GM18873 (cell line): ENCODE data around the gene RELN.
"Not testable (repeated sequence)": the region's sequence is repeated elsewhere in the genome, so short reads cannot be mapped to it uniquely, and the experiment has no call there.

ENCODE experiments used
- ATAC-seq: cut with Tn5 transposase; IDR thresholded peaks from one replicate; pipeline ENCODE4 v1.9.1; 2021; ENCODE audit warnings: mild to moderate bottlenecking, moderate library complexity, moderate number of reproducible peaks; ENCODE audit not compliant: unreplicated experiment, low FRiP score

The RELN gene

DNA sequence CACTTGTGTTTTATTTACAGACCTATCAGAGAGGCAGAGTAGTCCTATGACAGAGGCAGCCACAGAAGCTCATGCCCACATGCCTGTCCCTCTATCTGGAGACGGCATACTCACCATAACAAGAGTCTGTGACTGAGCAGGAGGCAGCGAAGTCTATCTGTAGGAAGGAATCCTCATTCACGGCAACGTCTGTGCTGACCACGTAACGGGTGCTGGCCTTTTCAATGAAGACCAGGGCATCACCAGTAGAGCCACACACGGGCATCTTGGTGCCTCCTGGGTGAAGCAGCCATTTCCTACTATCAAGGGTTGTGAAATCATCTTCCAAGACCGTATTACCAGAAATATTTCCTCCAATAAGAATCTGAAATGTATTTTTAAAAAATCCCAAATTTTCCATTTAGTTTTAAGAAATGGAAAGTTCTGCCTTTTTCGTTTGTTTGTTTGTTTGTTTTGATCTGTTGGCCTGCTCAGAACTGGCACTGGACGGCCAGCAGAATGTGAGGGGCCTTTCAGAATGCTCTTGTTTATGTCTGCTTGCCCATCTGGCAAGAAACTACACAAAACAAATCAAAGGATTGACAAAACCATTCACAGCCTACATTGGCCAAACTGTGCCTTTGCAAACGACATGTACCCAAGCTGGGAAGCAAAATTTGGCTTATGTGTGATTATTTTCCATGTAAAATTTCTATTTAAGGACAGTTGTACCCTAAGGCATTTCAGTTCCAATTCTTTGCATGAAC, 450.3 kb downstream of the RELN start:
- no peak for ATAC-seq

DNA sequence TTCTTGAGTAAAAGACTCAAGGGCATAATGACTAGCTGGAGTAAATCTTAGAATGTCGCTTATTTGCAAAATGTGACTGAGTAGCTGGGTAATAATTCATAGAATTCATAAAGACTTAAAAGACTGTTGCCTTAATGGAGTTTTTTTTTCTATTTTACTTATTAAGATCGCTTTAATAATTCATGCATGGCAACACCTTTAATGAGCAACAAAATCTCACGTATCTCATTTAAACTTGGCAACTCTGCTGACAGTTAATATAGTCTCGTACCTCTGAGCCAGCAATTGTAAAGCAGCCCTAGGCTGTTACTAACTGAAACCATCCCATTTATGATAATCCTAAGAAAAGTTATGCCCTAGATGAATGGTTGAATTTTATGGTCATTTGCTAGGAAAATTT, 455.7 kb downstream of the RELN start:
- no peak for ATAC-seq

DNA sequence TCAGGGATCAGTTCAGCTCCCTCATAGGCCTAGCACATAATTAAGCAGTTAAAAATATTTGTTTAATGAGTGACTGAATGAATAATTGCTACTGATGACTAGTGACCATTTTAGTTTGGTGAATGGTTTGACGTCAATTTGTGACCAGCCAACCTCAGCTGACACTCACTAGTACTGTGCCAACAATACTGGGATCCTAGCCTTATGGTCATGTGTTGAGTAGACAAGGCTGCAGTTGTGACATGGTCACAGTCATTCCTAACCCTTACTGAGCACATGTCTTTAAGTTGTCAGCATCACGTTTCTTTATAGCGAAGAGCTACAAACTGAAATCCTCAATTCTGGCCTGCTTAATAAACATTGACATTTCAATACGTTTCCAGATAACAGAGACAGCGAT, 456.5 kb downstream of the RELN start:
- ATAC-seq = no peak

DNA sequence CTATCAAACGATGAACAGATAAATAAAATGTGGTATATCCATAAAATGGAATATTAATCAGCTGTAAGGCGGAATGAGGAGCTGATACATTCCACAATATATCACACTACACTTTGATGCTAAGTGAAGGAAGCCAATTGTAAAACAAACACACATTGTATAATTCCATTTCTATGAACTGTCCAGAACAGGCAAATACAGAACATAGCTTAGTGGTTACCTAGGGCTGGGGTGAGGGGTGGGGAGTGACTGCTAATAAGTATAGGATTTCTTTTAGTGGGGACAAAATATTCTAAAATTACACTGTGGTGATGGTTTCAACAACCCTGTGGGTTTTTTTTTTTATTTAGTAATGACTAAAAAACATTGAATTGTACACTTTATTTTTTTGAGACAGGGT, 461.3 kb downstream of the RELN start:
- no peak for ATAC-seq

DNA sequence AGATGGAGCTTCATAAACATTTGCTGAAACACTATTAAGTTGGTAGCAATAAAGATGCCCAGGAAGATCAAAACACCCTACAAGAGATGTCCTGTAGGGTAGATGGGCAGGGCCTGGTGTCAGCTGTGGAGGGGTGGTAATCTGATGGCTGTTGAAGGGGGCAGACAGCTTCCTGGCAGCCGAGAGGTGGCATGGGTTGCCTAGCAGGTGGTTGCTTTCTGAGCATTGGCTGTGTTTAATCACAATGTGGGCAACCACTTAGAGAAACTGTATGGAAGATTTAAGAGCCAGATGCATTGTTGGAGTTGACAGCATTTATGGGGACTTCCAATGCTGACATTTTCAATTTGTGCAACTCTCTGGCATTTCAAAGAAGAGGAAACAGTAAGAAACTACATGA, 463.5 kb downstream of the RELN start:
- no peak for ATAC-seq

DNA sequence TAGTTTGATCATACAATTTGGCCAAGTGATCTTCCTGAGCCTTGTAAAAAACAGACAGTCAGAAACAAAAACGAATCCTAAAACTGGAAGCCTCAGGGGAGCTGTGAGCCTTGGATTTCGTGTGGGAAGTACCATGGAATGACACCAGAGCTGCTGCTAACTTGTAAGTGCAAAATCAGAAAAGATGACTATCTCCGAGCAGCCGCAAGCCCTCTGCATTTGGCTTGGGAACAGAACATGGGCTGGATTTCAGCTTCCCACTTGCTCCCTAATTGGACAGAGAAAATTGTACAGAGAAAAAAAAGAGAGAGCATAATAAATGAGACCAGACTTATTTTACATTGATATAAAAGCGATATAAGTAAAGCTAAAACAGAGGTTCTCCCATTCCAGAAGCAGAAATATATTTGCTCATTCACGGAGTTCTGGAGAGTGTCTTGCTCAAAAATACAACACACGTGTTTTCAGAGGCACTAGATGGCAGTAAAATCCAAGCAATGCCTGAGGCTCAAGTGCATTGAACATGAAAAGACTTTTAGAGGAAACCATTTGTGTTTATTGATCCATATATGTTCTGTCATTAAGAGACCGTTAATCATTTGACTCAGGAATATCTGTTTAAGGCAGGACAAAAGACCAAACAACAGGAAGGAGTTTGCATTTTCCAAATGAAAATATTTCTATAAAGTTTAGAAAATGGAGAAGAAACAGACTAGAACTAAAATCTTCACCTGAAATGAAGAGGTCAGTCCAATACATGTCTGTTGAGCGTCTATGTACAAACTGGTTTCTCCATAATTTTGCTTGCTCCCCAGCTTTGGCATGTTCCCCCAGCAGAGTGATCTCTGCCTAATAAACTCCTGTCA, 465.2 kb downstream of the RELN start:
- no peak for ATAC-seq

DNA sequence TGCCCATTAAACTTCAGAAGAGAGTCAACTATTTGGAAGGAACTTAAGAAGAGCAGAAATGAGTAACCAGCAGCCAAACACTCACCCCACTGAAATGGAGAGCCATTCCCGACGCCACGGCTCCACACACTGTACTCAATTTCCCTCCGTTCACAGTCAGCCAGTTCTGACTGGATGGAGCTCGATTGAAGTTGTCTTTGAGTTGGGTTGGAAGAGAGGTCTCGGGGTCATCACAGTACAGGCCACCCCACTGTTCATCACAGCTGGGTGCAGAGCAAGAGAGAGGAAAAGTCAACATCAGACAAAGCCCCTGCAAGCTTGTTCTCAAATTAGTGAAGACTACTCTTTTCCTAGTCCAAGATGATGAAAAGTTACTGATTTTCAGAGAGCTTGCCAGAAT, 467.5 kb downstream of the RELN start:
- no peak for ATAC-seq

DNA sequence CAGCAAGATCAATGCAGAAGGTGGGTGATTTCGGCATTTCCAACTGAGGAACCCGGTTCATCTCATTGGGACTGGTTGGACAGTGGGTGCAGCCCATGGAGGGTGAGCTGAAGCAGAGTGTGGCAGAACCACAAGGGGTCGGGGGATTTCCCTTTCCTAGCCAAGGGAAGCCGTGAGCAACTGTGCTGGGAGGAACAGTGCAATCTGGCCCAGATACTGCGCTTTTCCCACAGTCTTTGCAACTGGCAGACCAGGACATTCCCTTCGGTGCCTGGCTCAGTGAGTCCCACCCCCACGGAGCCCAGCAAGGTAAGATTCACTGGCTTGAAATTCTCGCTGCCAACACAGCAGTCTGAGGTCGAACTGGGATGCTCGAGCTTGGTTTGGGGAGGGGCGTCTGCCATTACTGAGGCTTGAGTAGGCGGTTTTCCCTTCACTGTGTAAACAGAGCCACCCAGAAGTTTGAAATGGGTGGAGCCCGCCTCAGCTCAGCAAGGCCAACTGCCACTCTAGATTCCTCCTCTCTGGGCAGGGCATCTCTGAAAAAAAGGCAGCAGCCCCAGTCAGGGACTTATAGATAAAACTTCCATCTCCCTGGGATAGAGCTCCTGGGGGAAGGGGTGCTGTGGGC, 484.8 kb downstream of the RELN start:
- ATAC-seq = no peak

DNA sequence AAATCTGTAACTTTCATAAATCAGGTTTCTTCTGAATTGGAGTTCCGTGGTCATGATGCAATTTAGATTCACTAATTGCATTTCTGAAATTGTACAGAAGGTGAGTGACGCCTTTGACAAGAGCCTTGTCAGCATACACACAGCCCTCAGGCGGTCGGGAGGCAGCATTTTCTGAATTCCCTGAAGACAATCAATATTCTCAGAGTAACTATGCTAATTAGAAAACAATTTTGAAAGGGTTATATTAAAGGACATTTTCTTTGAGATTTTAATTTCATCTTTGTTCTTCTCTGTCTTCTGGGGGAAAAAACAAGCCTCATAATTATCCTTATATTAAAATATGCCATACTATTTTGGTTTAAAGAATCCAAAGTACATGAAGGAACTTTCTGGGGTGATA, 488.3 kb downstream of the RELN start:
- ATAC-seq = no peak

DNA sequence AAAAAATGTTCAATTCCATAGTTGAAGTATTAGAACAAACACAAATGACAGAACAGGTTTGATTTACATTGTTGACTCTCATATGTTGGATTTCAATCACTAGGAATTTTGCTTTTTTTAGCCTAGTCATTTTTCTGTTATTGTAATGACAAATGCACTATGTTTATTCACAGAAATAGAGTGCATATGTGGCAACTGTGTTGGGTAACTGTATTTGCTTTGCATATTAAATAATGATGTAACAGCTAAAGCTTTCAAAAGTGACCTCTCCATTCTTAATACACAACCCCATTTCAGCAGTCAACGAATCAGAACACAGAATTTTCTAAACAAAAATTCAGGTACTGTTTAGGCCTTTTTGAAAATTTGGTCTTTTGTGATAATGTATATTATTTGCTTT, 489.5 kb downstream of the RELN start:
- ATAC-seq = no peak

DNA sequence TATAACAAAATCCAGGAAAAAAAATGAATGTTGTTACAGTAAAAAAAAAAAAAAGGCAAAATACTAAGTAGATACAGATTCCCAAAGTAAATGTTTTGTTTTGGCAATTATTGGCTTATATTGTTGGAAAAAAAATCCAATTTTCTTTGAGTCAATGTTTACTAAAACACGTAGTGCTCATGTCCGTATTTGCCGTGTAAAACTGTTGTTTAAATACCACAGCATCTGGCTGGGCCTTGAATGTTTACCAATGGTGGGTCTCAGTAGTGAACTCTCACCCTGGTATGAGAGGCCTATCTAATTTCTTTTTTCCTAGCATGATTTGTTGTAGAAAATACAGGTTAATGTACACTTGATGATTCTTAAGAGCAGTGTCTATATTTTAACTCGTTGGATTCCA, 502.0 kb downstream of the RELN start:
- ATAC-seq = no peak

DNA sequence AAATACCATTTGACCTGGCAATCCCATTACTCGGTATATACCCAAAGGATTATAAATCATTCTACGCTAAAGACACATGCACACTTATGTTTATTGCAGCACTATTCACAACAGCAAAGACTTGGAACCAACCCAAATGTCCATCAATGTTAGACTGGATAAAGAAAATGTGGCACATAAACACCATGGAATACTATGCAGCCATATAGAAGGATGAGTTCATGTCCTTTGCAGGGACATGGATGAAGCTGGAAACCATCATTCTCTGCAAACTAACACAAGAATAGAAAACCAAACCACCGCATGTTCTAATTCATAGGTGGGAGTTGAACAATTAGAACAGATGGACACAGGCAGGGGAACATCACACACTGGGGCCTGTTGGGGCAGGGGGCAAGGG, 502.6 kb downstream of the RELN start:
- ATAC-seq = not testable (repeated sequence)

DNA sequence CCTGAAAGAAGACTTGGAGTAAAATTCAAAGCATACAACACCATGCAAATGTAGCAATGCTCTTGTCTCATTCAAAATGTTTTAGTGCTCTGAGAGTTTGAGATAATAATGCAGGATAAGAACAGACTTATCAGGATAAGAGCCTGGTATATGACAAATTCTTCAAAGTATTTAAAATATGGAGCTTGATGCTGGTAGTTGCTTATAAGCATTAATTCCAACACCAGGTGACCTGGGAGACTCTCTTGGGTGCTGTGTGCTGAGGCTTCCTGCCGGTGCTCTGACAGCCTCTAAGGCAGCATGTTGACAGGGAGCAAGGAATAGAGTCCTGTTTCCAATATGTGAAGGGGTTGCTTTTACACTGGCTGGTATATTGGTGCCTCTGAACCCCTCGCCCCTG, 508.7 kb downstream of the RELN start:
- no peak for ATAC-seq

DNA sequence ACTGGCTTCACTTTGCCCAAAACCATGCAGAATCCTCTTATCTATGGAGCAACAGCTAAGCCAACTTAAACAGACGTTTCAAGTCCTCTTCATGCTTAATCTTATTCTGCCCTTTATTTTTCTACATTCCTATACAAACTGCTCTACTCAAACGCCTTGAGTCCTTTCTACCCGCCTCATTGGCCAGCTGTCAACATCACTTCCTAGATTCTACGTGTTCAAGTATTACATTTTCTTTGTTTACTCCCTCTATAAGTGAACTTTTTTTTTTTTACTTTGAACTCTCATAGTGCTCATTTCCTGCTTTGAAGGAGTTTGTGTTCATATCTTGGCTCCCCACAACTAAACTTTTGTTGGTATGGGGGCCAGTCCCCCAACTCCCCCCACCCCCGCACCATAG, 514.5 kb downstream of the RELN start:
- ATAC-seq = no peak

DNA sequence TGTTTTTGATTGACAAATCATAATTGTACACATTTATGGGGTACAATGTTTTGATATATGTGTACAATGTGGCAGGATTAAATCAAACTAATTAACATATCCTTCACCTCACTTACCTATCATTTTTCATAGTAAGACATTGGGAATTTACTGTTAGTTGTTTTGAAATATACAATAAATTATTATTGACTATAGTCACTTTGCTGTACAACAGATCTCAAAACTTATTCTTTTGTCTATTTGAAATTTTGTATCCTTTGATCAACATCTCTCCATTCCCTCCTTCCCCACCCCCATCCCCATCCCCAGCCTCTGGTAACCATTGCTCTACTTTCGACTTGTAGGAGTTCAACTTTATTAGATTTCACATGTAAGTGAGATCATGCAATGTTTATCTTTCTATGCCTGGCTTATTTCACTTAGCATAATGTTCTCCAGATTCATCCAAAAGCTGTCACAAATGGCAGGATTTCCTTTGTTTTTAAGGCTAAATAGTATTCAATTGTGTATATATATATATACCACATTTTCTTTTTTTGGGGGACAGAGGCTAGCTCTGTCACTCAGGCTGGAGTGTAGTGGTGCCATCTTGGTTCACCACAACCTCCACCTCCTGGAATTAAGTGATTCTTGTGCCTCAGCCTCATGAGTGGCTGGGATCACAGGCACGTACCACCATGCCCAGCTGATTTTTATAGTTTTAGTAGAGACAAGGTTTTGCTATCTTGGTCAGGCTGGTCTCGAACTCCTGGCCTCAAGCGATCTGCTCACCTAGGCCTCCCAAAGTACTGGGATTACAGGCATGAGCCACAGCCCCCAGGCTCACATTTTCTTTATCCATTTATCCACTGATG, 520.1 kb downstream of the RELN start:
- ATAC-seq = no peak

DNA sequence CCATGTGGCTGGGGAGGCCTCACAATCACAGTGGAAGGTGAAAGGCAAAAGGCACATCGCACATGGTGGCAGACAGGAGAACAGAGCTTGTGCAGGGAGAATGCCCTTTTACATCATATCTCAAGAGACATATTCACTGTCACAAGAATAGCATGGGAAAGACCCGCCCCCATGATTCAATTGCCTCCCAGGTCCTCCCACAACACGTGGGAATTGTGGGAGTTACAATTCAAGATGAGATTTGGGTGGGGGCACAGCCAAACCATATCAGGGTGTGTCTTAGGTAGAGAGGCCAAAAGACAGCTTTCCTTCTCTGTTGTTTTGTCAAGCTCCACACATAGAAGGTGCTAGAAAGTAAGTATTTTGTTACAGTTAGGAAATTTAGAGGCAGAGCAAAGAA, 522.6 kb downstream of the RELN start:
- no peak for ATAC-seq

DNA sequence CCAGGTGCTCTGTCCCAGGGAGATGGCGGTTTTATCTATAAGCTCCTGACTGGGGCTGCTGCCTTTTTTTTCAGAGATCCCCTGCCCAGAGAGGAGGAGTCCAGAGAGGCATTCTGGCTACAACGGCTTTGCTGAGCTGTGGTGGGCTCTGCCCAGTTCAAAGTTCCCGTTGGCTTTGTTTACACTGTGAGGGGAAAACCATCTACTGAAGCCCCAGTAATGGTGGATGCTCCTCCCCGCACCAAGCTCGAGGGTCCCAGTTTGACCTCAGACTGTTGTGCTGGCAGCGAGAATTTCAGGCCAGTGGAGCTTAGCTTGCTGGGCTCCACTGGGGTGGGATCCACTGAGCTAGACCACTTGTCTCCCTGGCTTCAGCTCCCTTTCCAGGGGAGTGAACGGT, 527.1 kb downstream of the RELN start:
- no peak for ATAC-seq

DNA sequence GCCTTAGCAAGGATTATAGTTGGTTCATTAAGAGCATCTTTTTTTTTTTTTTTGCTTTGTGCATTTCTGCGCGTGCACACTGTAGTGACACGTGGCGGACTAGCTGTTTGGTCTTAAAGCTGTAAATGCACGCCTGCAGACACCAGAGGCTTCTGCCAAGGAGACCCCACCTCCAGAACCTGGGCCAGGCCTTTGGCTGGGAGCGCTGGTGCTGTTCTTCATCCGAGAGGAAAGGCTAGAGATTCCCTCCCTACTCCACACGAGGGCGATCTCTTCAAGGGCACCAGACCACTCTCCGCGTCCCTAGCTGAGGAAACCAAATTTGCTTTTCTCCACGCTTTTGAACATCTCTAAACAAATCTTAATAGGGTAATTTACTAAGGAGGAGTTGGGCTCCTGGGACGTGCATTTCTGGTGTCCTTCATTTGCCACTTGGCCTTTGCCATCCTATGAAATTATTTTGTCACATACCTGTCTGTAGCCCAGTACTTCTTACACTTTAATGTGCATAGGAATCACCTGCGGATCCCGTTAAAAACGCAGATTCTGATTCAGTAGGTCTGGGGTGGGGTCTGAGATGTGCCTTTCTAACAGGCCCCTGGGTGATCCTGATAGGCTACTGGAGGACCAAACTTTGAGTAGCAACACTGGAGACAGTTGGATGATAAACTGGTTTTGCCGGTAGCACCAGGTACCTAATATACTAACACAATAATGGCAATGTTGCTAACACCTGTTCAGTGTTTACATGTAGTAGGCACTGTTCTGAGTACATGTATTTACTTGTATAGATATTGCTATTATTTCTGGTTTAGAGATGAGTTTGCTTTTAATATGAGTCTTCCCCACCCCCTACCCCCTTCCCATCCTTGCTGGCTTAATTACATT, 542.1 kb downstream of the RELN start:
- ATAC-seq = no peak

DNA sequence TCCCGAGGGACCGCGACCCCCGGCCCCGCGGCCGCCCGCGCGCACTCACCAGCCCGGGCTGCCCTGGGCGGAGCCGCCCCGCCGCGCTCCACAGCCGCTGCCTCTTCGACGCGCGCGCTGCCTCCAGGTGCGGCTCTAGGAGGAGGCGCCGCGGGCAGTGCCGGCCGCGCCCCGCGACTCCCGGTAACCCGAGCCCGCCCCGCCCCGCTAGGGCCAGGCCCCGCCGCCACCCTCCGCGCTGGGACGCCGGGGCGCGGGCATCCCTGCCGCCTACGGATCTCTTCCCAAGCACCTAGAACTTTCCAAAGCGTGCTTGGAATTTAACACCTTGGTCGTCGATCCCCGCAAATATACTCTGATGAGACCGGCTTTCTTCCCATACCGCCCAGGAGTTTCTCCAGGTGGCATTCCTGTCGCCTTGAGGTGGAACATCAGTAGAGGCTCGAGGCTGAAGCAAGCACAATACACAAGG, 543.4 kb downstream of the RELN start, which contains the start of gene SLC26A5:
TSS of gene SLC26A5 (minus strand) at position 159 of the 472 bp plus-strand sequence. CDS start 24,693 bp downstream, outside the sequence.
- no peak for ATAC-seq
